Thyroid gland (tissue), 4 donors: Measurements from ENCODE around the gene RTRAF. TPM values are rescaled to one million over a fixed set of nuclear protein-coding genes. Genes with fewer than 3 reads are reported as not detected.
A peak's percentile ranks its signal among the peaks of the same experiment; 100 is the strongest.

Experiments used
- DNase-seq, 2 donors: peaks; one replicate each; pipeline ENCODE4 v3.0.0-alpha.2; 2019
- H3K27ac ChIP-seq, 3 donors: fragments of 200-600 bp; sonication (generic); 1 replicate in 2 of 3; 2 replicates in 1 of 3; pipeline ENCODE4 v1.5.1; 2016 to 2019; ENCODE audit warnings: mild to moderate bottlenecking in 1 of 3, moderate library complexity in 1 of 3
- H3K27me3 ChIP-seq: fragments of 200-600 bp; sonication (generic); one replicate; pipeline ENCODE4 v1.5.1; 2019
- H3K36me3 ChIP-seq, 2 donors: fragments of 200-600 bp; sonication (generic); one replicate each; pipeline ENCODE4 v1.5.1; 2016 to 2019
- H3K4me1 ChIP-seq, 2 donors: fragments of 200-600 bp; sonication (generic); one replicate each; pipeline ENCODE4 v1.5.1; 2017 to 2019
- H3K4me3 ChIP-seq, 3 donors: fragments of 200-600 bp; sonication (generic); replicated peaks in 1 of 3; 1 replicate in 2 of 3; 2 replicates in 1 of 3; pipeline ENCODE4 v1.5.1; 2016; ENCODE audit warnings: mild to moderate bottlenecking in 1 of 3
- H3K9me3 ChIP-seq: fragments of 200-600 bp; sonication (generic); one replicate; pipeline ENCODE4 v1.5.1; 2017
- CTCF ChIP-seq, 6 experiments: fragments of 200-600 bp in 3 of 6; fragments of 450-650 bp in 3 of 6; sonication (generic) in 3 of 6; IDR thresholded peaks; one replicate each; pipeline ENCODE4 v1.5.1; 2016 to 2019; ENCODE audit warnings: antibody characterized with exemption in 6 of 6, mild to moderate bottlenecking in 2 of 6, inconsistent platforms in 1 of 6, moderate library complexity in 1 of 6
- POLR2A ChIP-seq, 2 donors: fragments of 450-650 bp; IDR thresholded peaks; one replicate each; pipeline ENCODE4 v1.6.1; 2017; ENCODE audit warnings: antibody characterized with exemption in 2 of 2, mild to moderate bottlenecking in 2 of 2, moderate library complexity in 1 of 2
- WGBS, 2 donors: methylation state at CpG; one replicate each; pipeline ENCODE4 v1.1.5; 2017; 5-methylcytosine and 5-hydroxymethylcytosine counted together
- intact Hi-C: fragments of 100-400 bp; cut with DNase I; formaldehyde crosslinking; loops from one replicate; pipeline ENCODE4 v1.15.1; 2023
- total RNA-seq, 4 donors: library from RNA; depleted of rRNA; stranded (reverse); fragments of >200 nt; gene quantifications; one replicate each; pipeline ENCODE4 v1.2.3, GENCODE V29; 2016

Gene RTRAF
- total RNA-seq, 4 donors from 2014 or later = 42.9 to 84.2 (median 51.6) TPM

- peaks cover 39 to 63% of the 10 kb centered on the region in 2 donors for H3K36me3 ChIP-seq
- DNase-seq = no peak
- TF ChIP-seq POLR2A (IDR thresholded peaks at IDR 0.05) = no peak
- no peak for TF ChIP-seq CTCF (IDR thresholded peaks at IDR 0.05)
- 95 to 97% methylated on average over 9 of the region's 9 CpGs for WGBS, 2 donors
- peaks cover 16 to 19% of the 10 kb centered on the region in 2 donors for H3K4me1 ChIP-seq
- no peaks in the 10 kb centered on the region for H3K9me3 ChIP-seq
- intact Hi-C loops = loop anchor here (10.0 kb wide), 1 partner anchor 53 kb away; the partner anchor contains the start of gene NID2
- peak overlapping the region in 1 of 3 donors; percentile 41 for H3K27ac ChIP-seq
- H3K4me3 ChIP-seq = no peak overlapping the region
- H3K27me3 ChIP-seq = no peaks in the 10 kb centered on the region
Observed at GRCh38 chr14:52011523-52011922, 22.2 kb downstream of the RTRAF start.

- no peak overlapping the region for H3K4me3 ChIP-seq
- intact Hi-C loops = loop anchor here (10.0 kb wide), 1 partner anchor 52 kb away; the partner anchor contains the start of gene NID2
- no peaks in the 10 kb centered on the region for H3K27me3 ChIP-seq
- peaks cover 39 to 59% of the 10 kb centered on the region in 2 donors for H3K36me3 ChIP-seq
- peak in 1 of 2 donors; percentile 12 for DNase-seq
- H3K27ac ChIP-seq = peak overlapping the region in 1 of 3 donors; percentile 39
- no peaks in the 10 kb centered on the region for H3K9me3 ChIP-seq
- H3K4me1 ChIP-seq = peaks cover 5 to 9% of the 10 kb centered on the region in 2 donors
- WGBS, 2 donors = 69 to 76% methylated on average over 4 of the region's 4 CpGs
- TF ChIP-seq CTCF (IDR thresholded peaks at IDR 0.05) (no peak), POLR2A (IDR thresholded peaks at IDR 0.05) (no peak)
Observed at GRCh38 chr14:52012635-52013034, 23.3 kb downstream of the RTRAF start.

GRCh38 chr14:52013984-52014600 lies 24.7 kb downstream of the RTRAF start:
- peaks cover 37 to 55% of the 10 kb centered on the region in 2 donors for H3K36me3 ChIP-seq

GRCh38 chr14:52014601-52015267 lies 25.4 kb downstream of the RTRAF start:
- H3K27ac ChIP-seq = peak overlapping the region in 1 of 3 donors; percentile 12
- DNase-seq = no peak
- no peaks in the 10 kb centered on the region for H3K27me3 ChIP-seq
- peaks cover 5 to 12% of the 10 kb centered on the region in 2 donors for H3K4me1 ChIP-seq
- no peaks in the 10 kb centered on the region for H3K9me3 ChIP-seq
- TF ChIP-seq CTCF (IDR thresholded peaks at IDR 0.05) (no peak), POLR2A (IDR thresholded peaks at IDR 0.05) (no peak)
- peaks cover 43 to 56% of the 10 kb centered on the region in 2 donors for H3K36me3 ChIP-seq
- intact Hi-C loops = loop anchor here (10.0 kb wide), 1 partner anchor 50 kb away; the partner anchor contains the start of gene NID2
- WGBS, 2 donors = 91 to 92% methylated on average over 9 to 13 of the region's 15 CpGs
- no peak overlapping the region for H3K4me3 ChIP-seq

More at GRCh38 chr14:52013984-52014600, 24.7 kb downstream of the RTRAF start:
- Histone ChIP-seq H3K9me3 (no peaks in the 10 kb centered on the region), H3K27ac (peak overlapping the region in 1 of 3 donors; percentile 0), H3K4me3 (no peak overlapping the region), H3K4me1 (peaks cover 9 to 12% of the 10 kb centered on the region in 2 donors), H3K27me3 (no peaks in the 10 kb centered on the region)
- intact Hi-C loops = loop anchor here (10.0 kb wide), 1 partner anchor 51 kb away; the partner anchor contains the start of gene NID2
- TF ChIP-seq POLR2A (IDR thresholded peaks at IDR 0.05) (no peak), CTCF (IDR thresholded peaks at IDR 0.05) (no peak)
- 84 to 86% methylated on average over 11 of the region's 11 CpGs for WGBS, 2 donors
- no peak for DNase-seq
